T47D (cell line): Measurements from ENCODE around the gene ATXN2.

Source experiments
- DNase-seq, 2 experiments: peaks; one replicate each; pipeline versions ENCODE4 v3.0.0 to v3.0.0-alpha.2; 2011 to 2012; ENCODE audit warnings: low read depth in 1 of 2, low spot score in 1 of 2
- JUND ChIP-seq: IDR thresholded peaks from 2 replicates; pipeline ENCODE4 v1.6.1; 2012; ENCODE audit warnings: low read depth
- in situ Hi-C: cut with HindIII; loops from 2 replicates; pipeline ENCODE4 v1.10.0; 2016; ENCODE audit warnings: low sequenced_read_pairs, low pct_unique_long_range_greater_than_20kb

ATXN2 gene

GRCh38 chr12:111412830-111413441 lies 186.2 kb downstream of the ATXN2 start:
- TF ChIP-seq JUND, result no peak
- DNase-seq, result no peak
- in situ Hi-C loops, result no loop called here

GRCh38 chr12:111412007-111412829 lies 186.9 kb downstream of the ATXN2 start:
- no peak for TF ChIP-seq JUND
- in situ Hi-C loops, result no loop called here
- no peak for DNase-seq

- in situ Hi-C loops, result no loop called here
- no peak for DNase-seq
- TF ChIP-seq JUND, result no peak
These were observed 187.8 kb downstream of the ATXN2 start for GRCh38 chr12:111411185-111411764.

DNA sequence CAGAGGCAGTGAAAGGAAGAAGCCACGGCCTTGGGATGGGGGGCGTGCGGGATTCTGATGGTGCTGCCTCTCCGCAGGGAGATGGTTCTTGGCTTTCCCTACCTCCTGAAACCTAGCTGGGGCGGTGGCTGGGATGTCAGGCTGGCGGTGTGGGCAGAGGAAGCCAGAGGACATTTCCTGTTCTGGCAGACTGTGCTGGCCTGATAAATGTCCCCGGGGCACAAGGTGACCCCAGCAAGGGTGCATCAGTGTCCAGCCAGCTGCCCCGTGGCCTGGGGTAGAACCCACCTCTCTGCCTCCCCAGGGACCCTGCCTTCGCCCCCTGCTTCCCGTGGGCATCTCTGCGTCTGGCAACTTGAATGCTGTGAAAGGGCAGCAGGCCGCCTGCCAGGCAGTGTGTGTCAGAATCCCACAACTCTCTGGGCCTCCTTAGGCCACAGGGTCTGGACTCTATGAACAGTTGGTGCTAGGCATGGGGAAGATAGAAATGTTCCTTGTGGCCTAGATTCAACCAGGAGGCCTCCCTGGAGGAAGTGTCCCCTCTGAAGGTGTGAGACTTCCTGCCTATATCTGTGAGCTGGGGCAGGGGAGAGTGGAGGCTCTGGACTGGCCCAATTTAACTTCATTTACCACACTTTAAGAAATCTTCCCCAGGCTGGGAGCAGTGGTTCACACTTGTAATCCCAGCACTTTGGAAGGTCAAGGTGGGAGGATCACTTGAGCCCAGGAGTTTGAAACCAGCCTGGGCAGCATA lies 188.5 kb downstream of the ATXN2 start:
- in situ Hi-C loops, result no loop called here
- no peak for DNase-seq

GRCh38 chr12:111409780-111410430 lies 189.2 kb downstream of the ATXN2 start:
- in situ Hi-C loops, result no loop called here
- DNase-seq, result no peak
- no peak for TF ChIP-seq JUND

More for the DNA sequence above, 188.5 kb downstream of the ATXN2 start:
- no peak for TF ChIP-seq JUND

DNA sequence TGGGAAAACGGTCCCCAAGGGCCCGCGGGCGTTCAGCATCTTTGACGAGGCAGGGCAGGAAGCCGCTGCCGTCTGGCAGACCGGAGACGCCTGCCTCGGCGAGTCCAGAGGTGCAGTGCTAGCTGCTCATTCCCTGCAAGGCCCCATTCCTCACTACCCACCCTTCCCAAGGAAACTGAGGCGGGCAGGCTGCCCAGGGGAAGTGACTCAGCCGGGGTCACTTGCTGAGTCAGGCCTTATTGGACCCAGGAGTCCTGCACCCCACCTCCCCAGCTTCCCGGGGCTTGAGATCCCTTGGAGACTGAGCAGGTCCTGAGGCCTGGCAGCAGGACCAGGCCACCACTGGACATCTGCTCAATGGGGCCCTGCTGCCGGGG lies 189.7 kb downstream of the ATXN2 start:
- no peak for DNase-seq
- TF ChIP-seq JUND, result no peak
- in situ Hi-C loops, result no loop called here

GRCh38 chr12:111408686-111409402 lies 190.3 kb downstream of the ATXN2 start:
- no peak for TF ChIP-seq JUND
- DNase-seq, result no peak
- in situ Hi-C loops, result no loop called here

GRCh38 chr12:111408116-111408440 lies 191.0 kb downstream of the ATXN2 start:
- in situ Hi-C loops, result no loop called here
- DNase-seq, result no peak
- TF ChIP-seq JUND, result no peak

GRCh38 chr12:111407377-111408115 lies 191.6 kb downstream of the ATXN2 start:
- no peak for TF ChIP-seq JUND
- DNase-seq, result no peak
- in situ Hi-C loops, result no loop called here

DNA sequence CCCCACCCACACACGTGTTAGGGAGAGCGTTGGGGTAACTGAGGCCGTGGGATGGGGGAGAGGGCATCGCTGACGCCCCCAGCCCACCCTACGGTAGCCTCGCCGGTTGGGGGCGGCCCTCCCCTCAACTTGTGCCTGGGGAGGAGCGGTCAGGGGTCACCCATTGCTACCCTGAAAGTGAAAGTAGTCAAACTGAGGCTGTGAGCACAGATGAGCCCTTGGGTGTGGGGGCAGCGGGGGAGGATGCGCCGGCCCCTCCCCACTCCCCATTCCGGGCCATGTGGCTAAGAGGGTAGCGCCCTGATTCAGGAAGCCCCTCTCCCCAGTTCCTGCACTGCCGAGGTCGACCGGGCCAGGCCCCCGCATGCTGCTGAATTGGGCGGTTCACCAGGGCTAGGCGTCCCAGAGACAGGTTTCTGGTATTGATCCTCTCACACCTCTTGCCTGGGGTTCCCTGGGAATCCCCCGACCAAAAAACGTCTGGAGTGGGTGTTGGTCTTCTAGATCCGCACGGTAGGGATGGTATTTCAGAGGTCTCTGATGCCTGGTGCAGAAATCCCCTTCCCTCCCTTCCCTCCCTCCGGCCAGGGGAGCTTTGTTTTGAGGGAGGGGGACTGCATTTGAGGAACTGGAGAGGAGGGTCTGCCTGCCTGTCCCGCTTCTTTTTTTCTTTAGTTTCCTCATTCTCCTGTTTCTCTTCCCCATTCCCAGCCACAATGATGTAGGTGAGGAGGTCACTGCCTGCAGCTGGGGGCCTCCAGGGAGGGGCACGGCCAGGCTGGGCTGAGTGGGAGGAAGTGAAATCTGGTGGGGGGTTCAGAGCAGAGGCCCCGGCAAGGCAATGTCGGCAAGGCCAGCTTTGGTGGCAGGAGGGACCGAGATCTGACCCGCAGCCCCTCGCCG lies 192.4 kb downstream of the ATXN2 start:
- in situ Hi-C loops, result no loop called here
- DNase-seq, result no peak

More for the DNA sequence above, 192.4 kb downstream of the ATXN2 start:
- TF ChIP-seq JUND, result no peak
